T-helper 17 cell (primary cell): Measurements from ENCODE around the gene PRAMEF15. TPM values are rescaled to one million over a fixed set of nuclear protein-coding genes. Genes with fewer than 3 reads are reported as not detected.
"Not testable (repeated sequence)": the region's sequence is repeated elsewhere in the genome, so short reads cannot be mapped to it uniquely, and the experiment has no call there.

Experiments
- ATAC-seq: fragments of 150-1000 bp; cut with Tn5 transposase; 2 replicates; pipeline ENCODE4 v1.10.0; 2021; ENCODE audit warnings: mild to moderate bottlenecking, moderate library complexity
- DNase-seq, 3 donors: peaks; one replicate each; pipeline versions ENCODE4 v3.0.0 to v3.0.0-alpha.2; 2020 to 2021
- H3K9me3 ChIP-seq: one replicate; pipeline ENCODE4 v1.7.0; 2013; ENCODE audit warnings: low read length, mild to moderate bottlenecking; ENCODE audit not compliant: control insufficient read depth, poor library complexity, severe bottlenecking
- H3K27ac Mint-ChIP-seq: one replicate; pipeline ENCODE4 v1.8.0; 2022; ENCODE audit warnings: mild to moderate bottlenecking, moderate library complexity, mixed read lengths
- H3K27me3 Mint-ChIP-seq: one replicate; pipeline ENCODE4 v1.8.0; 2022; ENCODE audit warnings: mixed read lengths
- H3K36me3 Mint-ChIP-seq: one replicate; pipeline ENCODE4 v1.8.0; 2022; ENCODE audit warnings: low read depth, mixed read lengths
- H3K4me1 Mint-ChIP-seq: one replicate; pipeline ENCODE4 v1.8.0; 2022; ENCODE audit warnings: mild to moderate bottlenecking, mixed read lengths
- H3K4me3 Mint-ChIP-seq: one replicate; pipeline ENCODE4 v1.8.0; 2022; ENCODE audit warnings: mild to moderate bottlenecking, moderate library complexity, mixed read lengths
- total RNA-seq, 4 donors: library from RNA in 2 of 4; stranded (reverse) in 2 of 4; gene quantifications; one replicate each; pipeline ENCODE4 v1.2.3 and lab custom pipeline; 2022 to 2026

Gene PRAMEF15
- total RNA-seq (not detected), total RNA-seq (lab: John Stamatoyannopoulos, UW) (0 reads per million in 2 donors)

- H3K4me3 Mint-ChIP-seq, H3K4me1 Mint-ChIP-seq, H3K36me3 Mint-ChIP-seq, H3K9me3 ChIP-seq, ATAC-seq, DNase-seq, H3K27me3 Mint-ChIP-seq, H3K27ac Mint-ChIP-seq: not testable (repeated sequence)
Observed at GRCh38 chr1:13315281-13315680, at the start of gene PRAMEF15. Gene PRAMEF15 (plus strand): TSS chr1:13315581. CDS start chr1:13318408, 2,827 bp downstream.

- not testable (repeated sequence) for H3K4me3 Mint-ChIP-seq, H3K27me3 Mint-ChIP-seq, ATAC-seq, H3K36me3 Mint-ChIP-seq, H3K9me3 ChIP-seq, DNase-seq, H3K4me1 Mint-ChIP-seq, H3K27ac Mint-ChIP-seq
Observed at GRCh38 chr1:13277016-13277415, 38.4 kb upstream of the PRAMEF15 start.

- not testable (repeated sequence) for H3K27ac Mint-ChIP-seq, DNase-seq, H3K9me3 ChIP-seq, H3K4me3 Mint-ChIP-seq, H3K27me3 Mint-ChIP-seq, H3K4me1 Mint-ChIP-seq, H3K36me3 Mint-ChIP-seq, ATAC-seq
Observed at GRCh38 chr1:13279617-13280016, 35.8 kb upstream of the PRAMEF15 start.

GRCh38 chr1:13285037-13285436, 30.3 kb upstream of the PRAMEF15 start, which contains the start of gene PRAMEF8:
Gene PRAMEF8 (minus strand): TSS chr1:13285137. CDS start chr1:13284091, 1,046 bp downstream.
- not testable (repeated sequence) for H3K36me3 Mint-ChIP-seq, DNase-seq, H3K9me3 ChIP-seq, H3K27me3 Mint-ChIP-seq, H3K27ac Mint-ChIP-seq, H3K4me3 Mint-ChIP-seq, ATAC-seq, H3K4me1 Mint-ChIP-seq

- not testable (repeated sequence) for H3K4me1 Mint-ChIP-seq, H3K27me3 Mint-ChIP-seq, H3K9me3 ChIP-seq, DNase-seq, H3K27ac Mint-ChIP-seq, ATAC-seq, H3K36me3 Mint-ChIP-seq, H3K4me3 Mint-ChIP-seq
Observed at GRCh38 chr1:13289030-13289429, 26.4 kb upstream of the PRAMEF15 start.

- not testable (repeated sequence) for ATAC-seq, H3K4me3 Mint-ChIP-seq, H3K9me3 ChIP-seq, DNase-seq, H3K27ac Mint-ChIP-seq, H3K27me3 Mint-ChIP-seq, H3K4me1 Mint-ChIP-seq, H3K36me3 Mint-ChIP-seq
Observed at GRCh38 chr1:13297216-13297931, 18.0 kb upstream of the PRAMEF15 start.

GRCh38 chr1:13298699-13299098, 16.7 kb upstream of the PRAMEF15 start:
- ATAC-seq, H3K4me3 Mint-ChIP-seq, DNase-seq, H3K9me3 ChIP-seq, H3K27ac Mint-ChIP-seq, H3K27me3 Mint-ChIP-seq, H3K36me3 Mint-ChIP-seq, H3K4me1 Mint-ChIP-seq: not testable (repeated sequence)

GRCh38 chr1:13302197-13302596, 13.2 kb upstream of the PRAMEF15 start:
- H3K4me3 Mint-ChIP-seq, H3K4me1 Mint-ChIP-seq, ATAC-seq, H3K27me3 Mint-ChIP-seq, H3K36me3 Mint-ChIP-seq, H3K27ac Mint-ChIP-seq, DNase-seq, H3K9me3 ChIP-seq: not testable (repeated sequence)

- not testable (repeated sequence) for H3K9me3 ChIP-seq, H3K4me1 Mint-ChIP-seq, H3K36me3 Mint-ChIP-seq, H3K4me3 Mint-ChIP-seq, ATAC-seq, DNase-seq, H3K27ac Mint-ChIP-seq, H3K27me3 Mint-ChIP-seq
Observed at GRCh38 chr1:13303239-13303638, 12.1 kb upstream of the PRAMEF15 start, which contains the start of gene PRAMEF33. Gene PRAMEF33 (plus strand): TSS chr1:13303539. CDS start chr1:13305955, 2,416 bp downstream.

- DNase-seq, H3K27me3 Mint-ChIP-seq, H3K27ac Mint-ChIP-seq, ATAC-seq, H3K4me1 Mint-ChIP-seq, H3K36me3 Mint-ChIP-seq, H3K9me3 ChIP-seq: not testable (repeated sequence)
- H3K4me3 Mint-ChIP-seq, result peak overlapping the region; percentile 12
Observed at GRCh38 chr1:13342496-13342895, 27.1 kb downstream of the PRAMEF15 start.

GRCh38 chr1:13347034-13347433, 31.7 kb downstream of the PRAMEF15 start, which contains the start of gene PRAMEF14:
Gene PRAMEF14 (minus strand): TSS chr1:13347134. CDS start chr1:13345314, 1,820 bp downstream.
- H3K27me3 Mint-ChIP-seq, H3K4me3 Mint-ChIP-seq, DNase-seq, H3K9me3 ChIP-seq, ATAC-seq, H3K4me1 Mint-ChIP-seq, H3K36me3 Mint-ChIP-seq, H3K27ac Mint-ChIP-seq: not testable (repeated sequence)

- not testable (repeated sequence) for DNase-seq, H3K27ac Mint-ChIP-seq, H3K4me1 Mint-ChIP-seq, H3K4me3 Mint-ChIP-seq, H3K27me3 Mint-ChIP-seq, ATAC-seq, H3K36me3 Mint-ChIP-seq, H3K9me3 ChIP-seq
Observed at GRCh38 chr1:13353476-13353875, 38.1 kb downstream of the PRAMEF15 start.

- H3K27me3 Mint-ChIP-seq, H3K36me3 Mint-ChIP-seq, H3K27ac Mint-ChIP-seq, H3K4me3 Mint-ChIP-seq, ATAC-seq, H3K4me1 Mint-ChIP-seq, H3K9me3 ChIP-seq, DNase-seq: not testable (repeated sequence)
Observed at GRCh38 chr1:13354475-13354874, 39.1 kb downstream of the PRAMEF15 start.

GRCh38 chr1:13356774-13357173, 41.4 kb downstream of the PRAMEF15 start:
- not testable (repeated sequence) for H3K4me1 Mint-ChIP-seq

More at GRCh38 chr1:13356774-13357173, 41.4 kb downstream of the PRAMEF15 start:
- H3K9me3 ChIP-seq, H3K27me3 Mint-ChIP-seq, H3K27ac Mint-ChIP-seq, ATAC-seq, H3K36me3 Mint-ChIP-seq, H3K4me3 Mint-ChIP-seq, DNase-seq: not testable (repeated sequence)
